HepG2 (cell line): ENCODE data around the gene TOP2B.

Experiments
- RXRA ChIP-seq: sonication (generic); formaldehyde crosslinking; IDR thresholded peaks from 2 replicates; pipeline ENCODE4 v1.5.1; 2020; ENCODE audit warnings: missing genetic modification reagents
- ZNF281 ChIP-seq: sonication (generic); formaldehyde crosslinking; IDR thresholded peaks from 2 replicates; pipeline ENCODE4 v1.4.0; 2020; ENCODE audit warnings: missing genetic modification reagents, borderline replicate concordance
- TF ChIP-seq, protein P1 (sequence below): sonication (generic); formaldehyde crosslinking; IDR thresholded peaks from 2 replicates; pipeline ENCODE4 v1.5.0; 2020; ENCODE audit warnings: mild to moderate bottlenecking, missing genetic modification reagents, moderate library complexity

DNA sequence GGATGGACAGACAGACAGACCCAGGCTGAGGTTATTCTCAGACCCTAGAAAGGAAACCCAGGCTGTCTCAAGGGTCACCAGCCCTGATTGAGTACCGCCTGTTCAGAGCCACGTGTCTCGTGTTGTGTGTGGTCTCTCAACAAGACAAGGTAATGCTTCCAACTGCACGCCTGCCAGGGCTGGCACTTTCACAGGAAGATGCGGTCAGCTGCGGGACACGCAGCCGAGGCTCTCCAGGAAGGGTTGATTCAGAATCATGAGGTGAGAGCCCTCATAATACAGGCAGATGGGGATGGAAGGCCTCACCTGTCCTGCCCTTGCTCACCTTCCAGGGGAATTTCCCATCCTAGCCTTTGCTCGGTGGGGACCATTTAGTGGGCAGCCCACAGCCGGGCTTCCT is 81.4 kb downstream of the TOP2B start:
- TF ChIP-seq ZNF281 (CRISPR knock-in tag) = no peak
- TF ChIP-seq RXRA = no peak
- TF ChIP-seq, protein P1, sequence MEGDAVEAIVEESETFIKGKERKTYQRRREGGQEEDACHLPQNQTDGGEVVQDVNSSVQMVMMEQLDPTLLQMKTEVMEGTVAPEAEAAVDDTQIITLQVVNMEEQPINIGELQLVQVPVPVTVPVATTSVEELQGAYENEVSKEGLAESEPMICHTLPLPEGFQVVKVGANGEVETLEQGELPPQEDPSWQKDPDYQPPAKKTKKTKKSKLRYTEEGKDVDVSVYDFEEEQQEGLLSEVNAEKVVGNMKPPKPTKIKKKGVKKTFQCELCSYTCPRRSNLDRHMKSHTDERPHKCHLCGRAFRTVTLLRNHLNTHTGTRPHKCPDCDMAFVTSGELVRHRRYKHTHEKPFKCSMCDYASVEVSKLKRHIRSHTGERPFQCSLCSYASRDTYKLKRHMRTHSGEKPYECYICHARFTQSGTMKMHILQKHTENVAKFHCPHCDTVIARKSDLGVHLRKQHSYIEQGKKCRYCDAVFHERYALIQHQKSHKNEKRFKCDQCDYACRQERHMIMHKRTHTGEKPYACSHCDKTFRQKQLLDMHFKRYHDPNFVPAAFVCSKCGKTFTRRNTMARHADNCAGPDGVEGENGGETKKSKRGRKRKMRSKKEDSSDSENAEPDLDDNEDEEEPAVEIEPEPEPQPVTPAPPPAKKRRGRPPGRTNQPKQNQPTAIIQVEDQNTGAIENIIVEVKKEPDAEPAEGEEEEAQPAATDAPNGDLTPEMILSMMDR = no peak
